K562 (cell line): ENCODE results near the gene CLDN15. TPM values are rescaled to one million over a fixed set of nuclear protein-coding genes. Genes with fewer than 3 reads are reported as not detected.

Experiments used
- CTCF ChIP-seq, 3 experiments: IDR thresholded peaks in 2 of 3; conservative IDR thresholded peaks in 1 of 3; 2 replicates each; pipeline ENCODE4 v1.5.1; 2011 to 2012; ENCODE audit warnings: low read length in 3 of 3, mild to moderate bottlenecking in 3 of 3, control low read depth in 2 of 3, improper control_type of control experiment in 1 of 3, inconsistent platforms in 1 of 3, low read depth in 1 of 3, mixed read lengths in 1 of 3, moderate library complexity in 1 of 3; ENCODE audit not compliant: insufficient read depth in 2 of 3
- ETV6 ChIP-seq, 3 experiments: fragments of 150-350 bp in 1 of 3; sonication (generic) in 1 of 3; formaldehyde crosslinking in 1 of 3; IDR thresholded peaks; 2 replicates each; pipeline versions ENCODE4 v1.6.1 to v1.8.0; 2014 to 2022; ENCODE audit warnings: borderline replicate concordance in 2 of 3, low read depth in 2 of 3, antibody characterized with exemption in 1 of 3, low read length in 1 of 3, mild to moderate bottlenecking in 1 of 3, missing genetic modification reagents in 1 of 3
- GATAD2A ChIP-seq: fragments of 450-650 bp; IDR thresholded peaks from 2 replicates; pipeline ENCODE4 v1.6.1; 2017
- HNRNPL ChIP-seq: fragments of 200-400 bp; formaldehyde crosslinking; IDR thresholded peaks from 2 replicates; pipeline ENCODE4 v1.6.1; 2017; ENCODE audit warnings: low read depth, mild to moderate bottlenecking, low read length
- HNRNPLL ChIP-seq: fragments of 200-400 bp; formaldehyde crosslinking; IDR thresholded peaks from 2 replicates; pipeline ENCODE4 v1.6.1; 2017; ENCODE audit warnings: low read length, low read depth, mild to moderate bottlenecking; ENCODE audit not compliant: poor library complexity, severe bottlenecking
- MTA3 ChIP-seq: fragments of 450-650 bp; formaldehyde crosslinking; IDR thresholded peaks from 2 replicates; pipeline ENCODE4 v1.6.1; 2017; ENCODE audit warnings: mild to moderate bottlenecking, borderline replicate concordance
- NCOA4 ChIP-seq: fragments of 450-650 bp; IDR thresholded peaks from 2 replicates; pipeline ENCODE4 v1.6.1; 2018; ENCODE audit warnings: mild to moderate bottlenecking; ENCODE audit not compliant: partially characterized antibody
- NONO ChIP-seq, 2 experiments: fragments of 200-400 bp in 1 of 2; fragments of 450-650 bp in 1 of 2; formaldehyde crosslinking in 1 of 2; IDR thresholded peaks; 2 replicates each; pipeline ENCODE4 v1.6.1; 2017; ENCODE audit warnings: low read depth in 2 of 2, mild to moderate bottlenecking in 2 of 2, moderate library complexity in 2 of 2, low read length in 1 of 2
- POLR2A ChIP-seq: fragments of 450-650 bp; conservative IDR thresholded peaks from 2 replicates; pipeline ENCODE4 v1.6.1; 2016
- RBM34 ChIP-seq: fragments of 200-400 bp; formaldehyde crosslinking; IDR thresholded peaks from 2 replicates; pipeline ENCODE4 v1.6.1; 2018; ENCODE audit warnings: low read length, borderline replicate concordance; ENCODE audit not compliant: insufficient read depth
- SAP30 ChIP-seq: fragments of 200-600 bp; sonication (generic); IDR thresholded peaks from 2 replicates; pipeline ENCODE4 v1.6.1; 2012; ENCODE audit warnings: borderline replicate concordance, low read depth, mild to moderate bottlenecking, moderate library complexity, low read length, control low read depth, inconsistent platforms; ENCODE audit not compliant: insufficient read depth, poor library complexity, severe bottlenecking
- THAP12 ChIP-seq: fragments of 250-450 bp; sonication (Bioruptor Pico); IDR thresholded peaks from 2 replicates; pipeline ENCODE4 v1.9.0; 2021; ENCODE audit warnings: mild to moderate bottlenecking, inconsistent platforms
- ZBTB5 ChIP-seq: fragments of 450-650 bp; IDR thresholded peaks from 2 replicates; pipeline ENCODE4 v1.6.1; 2017; ENCODE audit warnings: antibody characterized with exemption
- ZBTB7A ChIP-seq: IDR thresholded peaks from 2 replicates; pipeline ENCODE4 v1.6.1; 2011; ENCODE audit warnings: low read depth, mild to moderate bottlenecking, low read length, moderate library complexity, borderline replicate concordance; ENCODE audit not compliant: control insufficient read depth
- ZNF124 ChIP-seq: sonication (generic); formaldehyde crosslinking; IDR thresholded peaks from 2 replicates; pipeline ENCODE4 v1.8.1; 2022; ENCODE audit warnings: missing genetic modification reagents
- ZNF24 ChIP-seq: fragments of 450-650 bp; IDR thresholded peaks from 2 replicates; pipeline ENCODE4 v1.6.1; 2016
- ZNF347 ChIP-seq: fragments of 450-650 bp; formaldehyde crosslinking; IDR thresholded peaks from 2 replicates; pipeline ENCODE4 v1.4.0; 2020; ENCODE audit warnings: low read depth, mild to moderate bottlenecking, moderate library complexity
- ZNF655 ChIP-seq: fragments of 250-450 bp; sonication (Bioruptor Pico); IDR thresholded peaks from 2 replicates; pipeline ENCODE4 v1.5.0; 2021
- ZNF75A ChIP-seq: fragments of 450-650 bp; formaldehyde crosslinking; IDR thresholded peaks from 2 replicates; pipeline ENCODE4 v1.4.0; 2020; ENCODE audit warnings: mild to moderate bottlenecking
- polyA plus RNA-seq, 8 experiments: library from polyadenylated mRNA; depleted of rRNA in 4 of 8; stranded (reverse) in 5 of 8; unstranded in 3 of 8; fragments of >200 nt; fragmentation: Nextera tagmentation in 2 of 8; fragmentation: Illumina TruSeq in 1 of 8; extraction: Ambion mirVana in 2 of 8; extraction: Trizol in 1 of 8; gene quantifications; 2 replicates each; pipeline versions ENCODE4 v1.2.1 to v1.2.3, GENCODE V29; 2011 to 2014; ENCODE audit warnings: inconsistent platforms in 1 of 8, missing spikeins in 1 of 8
- total RNA-seq, 7 experiments: library from RNA; depleted of rRNA in 6 of 7; stranded (reverse); fragments of >200 nt in 6 of 7; fragmentation: Illumina TruSeq in 2 of 7; extraction: Trizol in 2 of 7; gene quantifications; 2 replicates each; pipeline versions ENCODE4 v1.2.1 to v1.2.3, GENCODE V29; 2011 to 2021; ENCODE audit warnings: low replicate concordance in 1 of 7

CLDN15 gene
- total and polyA plus RNA-seq, 9 of the 15 experiments (the other 6 are each of a cell fraction or from before 2014, with no cell fraction given): 0.32 to 14.5 (median 7.4) TPM

GRCh38 chr7:101216860-101217387 lies 20.7 kb downstream of the CLDN15 start (continued):
- peak; percentile 23; the same call in 1 of the 2 replicates for TF ChIP-seq THAP12
- no peak for TF ChIP-seq NCOA4
- no peak for TF ChIP-seq ZNF655 (CRISPR knock-in tag)
- TF ChIP-seq ZNF347: no peak
- no peak for TF ChIP-seq HNRNPL
- no peak for TF ChIP-seq ETV6 (IDR thresholded peaks at IDR 0.05; ENCODE audit: borderline replicate concordance in 1 of 2, low read depth in 2 of 2, low read length in 1 of 2)
- no peak for TF ChIP-seq ETV6 (CRISPR knock-in tag; IDR thresholded peaks at IDR 0.05; ENCODE audit: borderline replicate concordance)
- 0 out of 6 replicates have a peak, but pooled peaks of 1 of the 3 experiments have one; percentile 0 for TF ChIP-seq CTCF (IDR thresholded peaks at IDR 0.05 in 2 of 3, conservative IDR thresholded peaks at IDR 0.05 in 1 of 3; ENCODE audit: insufficient read depth in 2 of 3, low read depth in 1 of 3, low read length in 3 of 3)
- TF ChIP-seq MTA3: peak; percentile 15; the same call in 1 of the 2 replicates
- TF ChIP-seq SAP30: peak; percentile 20
- TF ChIP-seq POLR2A: 0 out of 2 replicates have a peak, but pooled peaks have one; percentile 40
- TF ChIP-seq NONO (IDR thresholded peaks at IDR 0.05; ENCODE audit: low read depth in 2 of 2, low read length in 1 of 2): 0 out of 4 replicates have a peak, but pooled peaks of 1 of the 2 experiments have one; percentile 3
- TF ChIP-seq GATAD2A: no peak
- TF ChIP-seq HNRNPLL: peak; percentile 7
- TF ChIP-seq ZNF24: no peak
- no peak for TF ChIP-seq RBM34
- TF ChIP-seq ZBTB7A: peak; percentile 14; the same call in 1 of the 2 replicates
- TF ChIP-seq ZNF124 (CRISPR knock-in tag): no peak
- no peak for TF ChIP-seq ZBTB5
- TF ChIP-seq ZNF75A (CRISPR knock-in tag): no peak
